GM18517 (cell line): ENCODE results near the gene B3GALT2.
"Not testable (repeated sequence)": the region's sequence is repeated elsewhere in the genome, so short reads cannot be mapped to it uniquely, and the experiment has no call there.

Experiments
- ATAC-seq: cut with Tn5 transposase; IDR thresholded peaks from one replicate; pipeline ENCODE4 v1.9.1; 2021; ENCODE audit warnings: mild to moderate bottlenecking, moderate library complexity; ENCODE audit not compliant: unreplicated experiment

B3GALT2 gene

GRCh38 chr1:193185901-193186731 is at the start of gene B3GALT2:
Gene B3GALT2 (minus strand): TSS chr1:193186613. CDS start chr1:193181562, 5,051 bp downstream.
- ATAC-seq: no peak

GRCh38 chr1:193234530-193234929 is 48.1 kb upstream of the B3GALT2 start:
- ATAC-seq: no peak

- not testable (repeated sequence) for ATAC-seq
Measured at GRCh38 chr1:193231146-193231545, 44.7 kb upstream of the B3GALT2 start.

GRCh38 chr1:193229136-193229535 is 42.7 kb upstream of the B3GALT2 start:
- ATAC-seq: no peak

- no peak for ATAC-seq
Measured at GRCh38 chr1:193222056-193222615, 35.7 kb upstream of the B3GALT2 start.

GRCh38 chr1:193221651-193222050 is 35.2 kb upstream of the B3GALT2 start:
- no peak for ATAC-seq

- ATAC-seq: no peak
Measured at GRCh38 chr1:193219391-193219790, 33.0 kb upstream of the B3GALT2 start.

GRCh38 chr1:193216920-193217319 is 30.5 kb upstream of the B3GALT2 start:
- ATAC-seq: no peak

- ATAC-seq: no peak
Measured at GRCh38 chr1:193213998-193214397, 27.6 kb upstream of the B3GALT2 start.

- no peak for ATAC-seq
Measured at GRCh38 chr1:193212637-193213036, 26.2 kb upstream of the B3GALT2 start.

- peak; percentile 88 for ATAC-seq
Measured at GRCh38 chr1:193211539-193211938, 25.1 kb upstream of the B3GALT2 start.

- no peak for ATAC-seq
Measured at GRCh38 chr1:193210996-193211395, 24.6 kb upstream of the B3GALT2 start.

- no peak for ATAC-seq
Measured at GRCh38 chr1:193201021-193201420, 14.6 kb upstream of the B3GALT2 start.

GRCh38 chr1:193199940-193200339 is 13.5 kb upstream of the B3GALT2 start:
- ATAC-seq: no peak

- ATAC-seq: no peak
Measured at GRCh38 chr1:193192586-193192985, 6.2 kb upstream of the B3GALT2 start.

- ATAC-seq: no peak
Measured at GRCh38 chr1:193190096-193190744, 3.8 kb upstream of the B3GALT2 start.

- ATAC-seq: no peak
Measured at GRCh38 chr1:193189442-193190095, 3.2 kb upstream of the B3GALT2 start.

GRCh38 chr1:193188915-193189314 is 2.5 kb upstream of the B3GALT2 start:
- ATAC-seq: not testable (repeated sequence)

- ATAC-seq: no peak
Measured at GRCh38 chr1:193187114-193187513, 701 bp upstream of the B3GALT2 start.

- no peak for ATAC-seq
Measured at GRCh38 chr1:193185211-193185610, 1.2 kb downstream of the B3GALT2 start.

- ATAC-seq: no peak
Measured at GRCh38 chr1:193184776-193185175, 1.6 kb downstream of the B3GALT2 start.
